ENCODE measurements around the gene PFKFB3. TPM values are rescaled to one million over a fixed set of nuclear protein-coding genes. Genes with fewer than 3 reads are reported as not detected.

The PFKFB3 gene
- polyA plus RNA-seq, 1 experiment: 30.7 TPM

- POLR2A ChIA-PET: no interaction called here
- Histone ChIP-seq H3K27me3 (ENCODE audit: control insufficient read depth, insufficient read depth, low read length) (no peaks in the 10 kb centered on the region), H3K36me3 (ENCODE audit: control insufficient read depth, insufficient read depth, low read length) (no peaks in the 10 kb centered on the region), H3K4me3 (ENCODE audit: low read depth, low read length) (no peak overlapping the region)
- TF ChIP-seq CTCF (IDR thresholded peaks at IDR 0.05; ENCODE audit: insufficient read depth, low read depth, low read length): no peak
- CTCF ChIA-PET: interaction anchor here (0.6 kb wide), 1 partner anchor 32 kb away, joined by 4 read pairs; no protein-coding TSS in a partner anchor
- DNase-seq (ENCODE audit: low read depth): no peak
These were observed 47.0 kb downstream of the PFKFB3 start for GRCh38 chr10:6249698-6250097.

DNA sequence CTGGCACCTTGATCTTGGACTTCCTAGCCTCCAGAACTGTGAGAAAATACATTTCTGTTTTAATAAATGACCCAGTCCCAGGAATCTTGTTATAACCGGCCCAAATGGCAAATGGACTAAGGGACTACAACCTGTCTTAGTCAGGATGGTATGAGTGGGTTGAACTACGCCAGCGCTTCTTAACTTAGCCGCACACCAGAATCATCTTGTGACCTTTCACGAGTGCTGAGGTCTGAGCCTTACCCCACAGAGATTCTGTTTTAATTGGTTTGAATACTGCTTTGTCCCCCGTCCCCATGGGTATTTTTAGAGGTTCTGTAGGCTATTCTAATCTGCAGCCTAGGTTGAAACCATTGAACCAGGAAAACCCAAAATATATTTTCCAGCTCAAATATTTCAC, 48.0 kb downstream of the PFKFB3 start:
- Histone ChIP-seq H3K36me3 (ENCODE audit: control insufficient read depth, insufficient read depth, low read length) (no peaks in the 10 kb centered on the region), H3K27me3 (ENCODE audit: control insufficient read depth, insufficient read depth, low read length) (no peaks in the 10 kb centered on the region), H3K4me3 (ENCODE audit: low read depth, low read length) (no peak overlapping the region)
- CTCF ChIA-PET: no interaction called here
- no peak for DNase-seq (ENCODE audit: low read depth)
- POLR2A ChIA-PET: no interaction called here
- no peak for TF ChIP-seq CTCF (IDR thresholded peaks at IDR 0.05; ENCODE audit: insufficient read depth, low read depth, low read length)

DNA sequence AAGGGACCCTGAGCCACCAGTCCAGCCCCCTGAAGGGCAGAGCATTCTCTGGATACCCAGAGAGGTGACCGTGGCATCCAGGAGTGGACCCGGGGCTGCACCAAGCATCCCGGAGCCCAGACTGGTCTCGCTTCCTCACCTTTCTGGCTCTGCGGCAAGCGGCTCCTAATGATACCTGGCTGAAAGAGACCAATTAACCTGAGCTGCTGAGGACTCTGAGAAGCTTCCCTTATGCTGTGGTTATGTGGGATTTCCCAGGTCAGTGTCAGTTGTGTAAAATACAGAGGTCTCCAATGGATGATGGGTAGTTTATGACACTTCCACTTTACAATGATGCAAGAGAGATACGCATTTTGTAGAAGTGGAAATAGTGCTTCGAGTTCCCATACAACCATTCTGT, 51.5 kb downstream of the PFKFB3 start:
- TF ChIP-seq CTCF (IDR thresholded peaks at IDR 0.05; ENCODE audit: insufficient read depth, low read depth, low read length): no peak
- Histone ChIP-seq H3K36me3 (ENCODE audit: control insufficient read depth, insufficient read depth, low read length) (no peaks in the 10 kb centered on the region), H3K4me3 (ENCODE audit: low read depth, low read length) (no peak overlapping the region), H3K27me3 (ENCODE audit: control insufficient read depth, insufficient read depth, low read length) (no peaks in the 10 kb centered on the region)
- ChIA-PET CTCF (no interaction called here), POLR2A (no interaction called here)
- no peak for DNase-seq (ENCODE audit: low read depth)

DNA sequence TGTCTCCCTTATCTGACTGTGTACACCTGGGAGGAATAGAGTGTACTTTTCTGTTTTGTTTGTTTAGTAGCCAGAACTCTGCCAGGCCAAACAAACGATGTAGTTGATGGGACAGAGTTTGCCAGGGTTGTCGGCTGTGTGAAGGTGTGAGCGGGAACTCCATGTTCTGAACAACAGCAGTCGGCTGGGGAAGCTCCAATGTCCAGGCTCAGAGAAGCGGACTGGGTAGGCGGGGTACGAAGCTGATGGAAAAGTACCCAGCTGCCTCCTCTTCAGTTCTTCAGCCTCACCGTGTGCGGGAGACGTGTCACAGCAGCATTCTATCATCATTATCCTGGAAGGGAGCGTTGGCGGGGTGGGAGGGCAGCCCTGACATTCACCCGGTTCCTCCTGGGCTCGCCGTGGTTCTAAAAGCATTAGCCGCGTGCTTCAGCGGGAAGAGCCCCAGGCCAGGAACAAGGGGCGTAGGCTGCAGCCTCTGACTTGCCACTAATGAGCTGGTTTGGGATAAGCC, 52.9 kb downstream of the PFKFB3 start:
- H3K4me3 ChIP-seq (ENCODE audit: low read depth, low read length): no peak overlapping the region
- ChIA-PET CTCF (no interaction called here), POLR2A (no interaction called here)

DNA sequence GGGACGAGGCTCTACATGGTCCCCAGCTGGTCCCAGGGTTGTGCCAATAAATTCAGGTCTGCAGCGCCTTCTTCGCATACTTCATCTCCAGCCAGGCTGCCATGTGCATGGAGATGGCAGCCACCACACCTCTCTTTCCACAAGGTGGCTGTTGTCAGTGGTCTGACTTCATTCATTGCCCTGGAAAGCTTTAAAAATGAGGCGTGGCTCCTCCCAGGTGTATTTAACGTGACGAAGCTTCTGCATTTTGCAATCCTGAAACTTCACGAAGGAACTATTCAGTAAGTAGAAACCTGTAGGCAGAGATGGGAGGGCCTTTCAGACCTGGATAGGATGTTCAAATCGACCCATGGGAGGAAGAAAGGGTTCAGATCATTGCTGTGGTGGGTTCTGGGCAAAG, 53.7 kb downstream of the PFKFB3 start:
- ChIA-PET CTCF (interaction anchor here (0.6 to 1.0 kb wide), 2 partner anchors 25 to 1505 kb away, joined by 3 to 4 read pairs; no protein-coding TSS in a partner anchor), POLR2A (no interaction called here)
- Histone ChIP-seq H3K27me3 (ENCODE audit: control insufficient read depth, insufficient read depth, low read length) (no peaks in the 10 kb centered on the region), H3K36me3 (ENCODE audit: control insufficient read depth, insufficient read depth, low read length) (no peaks in the 10 kb centered on the region), H3K4me3 (ENCODE audit: low read depth, low read length) (no peak overlapping the region)
- no peak for DNase-seq (ENCODE audit: low read depth)
- TF ChIP-seq CTCF (IDR thresholded peaks at IDR 0.05; ENCODE audit: insufficient read depth, low read depth, low read length): no peak

More for the DNA sequence above, 52.9 kb downstream of the PFKFB3 start:
- TF ChIP-seq CTCF (IDR thresholded peaks at IDR 0.05; ENCODE audit: insufficient read depth, low read depth, low read length): no peak
- no peak for DNase-seq (ENCODE audit: low read depth)
- Histone ChIP-seq H3K36me3 (ENCODE audit: control insufficient read depth, insufficient read depth, low read length) (no peaks in the 10 kb centered on the region), H3K27me3 (ENCODE audit: control insufficient read depth, insufficient read depth, low read length) (no peaks in the 10 kb centered on the region)

All from BJ (cell line).